GM21528 (cell line): ENCODE measurements around the gene NTSR2.

Source experiments
- ATAC-seq: cut with Tn5 transposase; IDR thresholded peaks from one replicate; pipeline ENCODE4 v1.9.1; 2021; ENCODE audit warnings: mild to moderate bottlenecking, moderate library complexity; ENCODE audit not compliant: unreplicated experiment, low FRiP score

NTSR2 gene, protein sequence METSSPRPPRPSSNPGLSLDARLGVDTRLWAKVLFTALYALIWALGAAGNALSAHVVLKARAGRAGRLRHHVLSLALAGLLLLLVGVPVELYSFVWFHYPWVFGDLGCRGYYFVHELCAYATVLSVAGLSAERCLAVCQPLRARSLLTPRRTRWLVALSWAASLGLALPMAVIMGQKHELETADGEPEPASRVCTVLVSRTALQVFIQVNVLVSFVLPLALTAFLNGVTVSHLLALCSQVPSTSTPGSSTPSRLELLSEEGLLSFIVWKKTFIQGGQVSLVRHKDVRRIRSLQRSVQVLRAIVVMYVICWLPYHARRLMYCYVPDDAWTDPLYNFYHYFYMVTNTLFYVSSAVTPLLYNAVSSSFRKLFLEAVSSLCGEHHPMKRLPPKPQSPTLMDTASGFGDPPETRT

DNA sequence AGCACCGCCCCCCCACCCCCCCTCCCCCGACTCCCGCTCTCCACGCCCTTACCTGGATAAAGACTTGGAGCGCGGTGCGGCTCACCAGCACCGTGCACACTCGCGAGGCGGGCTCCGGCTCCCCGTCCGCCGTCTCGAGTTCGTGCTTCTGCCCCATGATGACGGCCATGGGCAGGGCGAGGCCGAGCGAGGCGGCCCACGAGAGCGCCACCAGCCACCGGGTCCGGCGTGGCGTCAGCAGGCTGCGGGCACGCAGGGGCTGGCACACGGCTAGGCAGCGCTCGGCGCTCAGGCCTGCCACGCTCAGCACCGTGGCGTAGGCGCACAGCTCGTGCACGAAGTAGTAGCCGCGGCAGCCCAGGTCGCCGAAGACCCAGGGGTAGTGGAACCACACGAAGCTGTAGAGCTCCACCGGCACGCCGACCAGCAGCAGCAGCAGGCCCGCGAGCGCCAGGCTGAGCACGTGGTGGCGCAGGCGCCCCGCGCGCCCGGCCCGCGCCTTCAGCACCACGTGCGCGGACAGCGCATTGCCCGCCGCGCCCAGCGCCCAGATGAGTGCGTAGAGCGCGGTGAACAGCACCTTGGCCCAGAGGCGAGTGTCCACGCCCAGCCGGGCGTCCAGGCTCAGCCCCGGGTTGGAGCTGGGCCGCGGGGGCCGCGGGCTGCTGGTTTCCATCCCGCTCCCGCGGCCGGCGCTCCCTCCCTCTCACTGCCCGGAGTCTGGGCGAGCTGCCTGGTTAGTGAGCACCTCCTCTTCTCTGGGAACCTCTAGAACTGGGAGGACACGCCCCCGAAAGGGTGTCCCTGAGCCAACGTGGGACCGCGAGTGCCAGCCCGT lies at the start of gene NTSR2:
Gene NTSR2 (minus strand): TSS at position 742 of the 838 bp plus-strand sequence. CDS start 66 bp downstream, at position 676.
- no peak for ATAC-seq

DNA sequence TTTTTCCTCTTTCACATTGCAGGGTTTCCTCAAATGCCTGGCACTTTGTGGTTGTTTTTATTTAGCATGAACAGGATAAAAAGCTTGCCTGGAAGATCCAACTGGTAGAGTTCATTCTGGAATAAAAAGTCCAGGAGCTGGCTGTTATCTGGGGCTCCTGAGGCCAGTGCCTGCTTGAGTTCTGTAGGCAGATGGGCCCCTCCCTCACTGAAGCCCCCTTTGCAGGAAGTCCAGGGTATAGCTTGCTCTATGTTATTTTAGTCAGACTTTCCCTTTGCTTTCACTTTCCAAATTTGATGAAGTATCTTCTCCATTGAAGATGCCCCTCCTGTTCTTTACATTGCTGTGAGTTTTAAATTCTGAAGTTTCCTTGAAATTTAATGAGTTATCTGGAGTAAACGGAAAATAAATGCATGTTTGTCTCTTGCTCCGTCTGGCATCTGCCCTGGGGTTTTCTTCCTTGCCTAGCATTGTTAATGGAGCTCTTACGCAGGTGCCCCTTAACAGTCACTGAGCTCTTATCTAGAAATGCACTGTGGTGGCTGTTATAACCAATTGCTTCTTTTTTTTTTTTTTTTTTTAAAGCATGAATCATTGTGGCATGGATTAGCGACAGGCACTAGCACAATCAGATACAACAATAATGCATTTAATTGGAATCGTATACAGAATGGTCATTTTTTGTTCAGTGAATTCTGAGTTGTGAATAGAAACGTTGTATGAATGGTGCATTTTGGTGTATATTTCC lies 49.4 kb upstream of the NTSR2 start:
- no peak for ATAC-seq

DNA sequence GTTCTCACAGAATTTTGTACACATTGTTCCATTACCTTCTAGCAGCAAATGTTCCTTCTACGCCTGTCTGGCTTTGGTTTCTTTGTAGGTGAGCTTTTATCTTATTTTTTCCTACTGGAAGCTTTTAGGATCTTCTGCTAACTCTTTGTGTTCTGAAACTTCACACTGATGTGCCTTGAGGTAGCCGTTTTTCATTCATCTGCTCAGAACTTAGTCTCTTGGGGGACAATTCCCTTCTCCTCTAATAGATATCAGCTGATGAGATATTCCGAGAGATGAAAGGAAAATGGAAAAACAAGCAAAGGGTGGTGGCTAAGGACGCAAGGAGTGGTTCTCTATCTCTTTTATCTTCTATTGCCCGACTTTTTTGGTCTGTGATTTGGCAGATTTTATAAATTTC lies 48.6 kb upstream of the NTSR2 start:
- no peak for ATAC-seq

DNA sequence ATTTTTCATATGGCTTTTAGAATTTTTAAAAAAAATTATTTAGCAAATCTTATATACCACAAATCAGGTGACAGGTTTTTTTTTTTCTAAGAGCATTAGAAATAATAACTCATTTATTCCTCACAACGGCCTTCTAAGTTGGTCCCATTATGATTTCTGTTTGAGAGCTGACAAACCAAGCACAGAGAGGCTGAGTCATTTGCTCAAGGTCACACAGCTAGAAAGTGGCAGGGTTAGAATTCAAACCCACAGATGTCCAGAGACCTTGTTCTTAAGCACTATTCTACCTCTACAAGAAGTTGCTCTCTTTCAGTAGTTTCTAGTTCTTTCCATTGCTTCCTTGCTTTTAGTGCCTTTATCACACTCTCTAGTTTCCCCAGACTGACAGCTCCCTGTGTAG lies 47.6 kb upstream of the NTSR2 start:
- ATAC-seq = no peak

DNA sequence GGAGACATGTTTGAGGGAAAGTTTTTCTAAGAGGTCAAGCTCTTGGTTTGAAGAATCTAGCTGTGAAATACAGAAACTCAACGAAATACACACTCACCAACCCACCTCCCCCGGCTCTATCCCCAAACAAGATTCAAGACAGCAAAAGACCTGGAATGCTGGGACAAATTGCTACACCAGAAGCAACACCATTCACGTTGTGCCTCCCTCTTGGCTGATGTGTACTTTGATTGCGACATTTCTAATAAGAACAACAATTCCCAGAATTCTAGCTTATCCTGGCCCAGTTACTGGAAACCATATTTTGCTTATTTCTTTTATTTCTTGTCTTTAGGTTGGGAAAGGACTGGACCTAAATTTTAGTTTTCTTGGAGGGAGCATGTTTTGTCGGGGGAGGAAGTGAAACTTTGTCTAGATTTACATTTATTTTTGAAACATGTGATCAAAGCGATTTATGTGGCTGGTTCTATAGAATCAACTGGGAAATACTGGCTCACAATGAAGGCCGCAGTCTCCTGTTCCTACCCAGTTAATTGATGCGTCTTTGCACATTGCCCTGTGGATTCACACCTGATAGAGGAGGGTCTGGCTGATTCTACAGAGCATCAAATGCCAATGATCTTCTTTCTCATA lies 46.8 kb upstream of the NTSR2 start:
- ATAC-seq = no peak

DNA sequence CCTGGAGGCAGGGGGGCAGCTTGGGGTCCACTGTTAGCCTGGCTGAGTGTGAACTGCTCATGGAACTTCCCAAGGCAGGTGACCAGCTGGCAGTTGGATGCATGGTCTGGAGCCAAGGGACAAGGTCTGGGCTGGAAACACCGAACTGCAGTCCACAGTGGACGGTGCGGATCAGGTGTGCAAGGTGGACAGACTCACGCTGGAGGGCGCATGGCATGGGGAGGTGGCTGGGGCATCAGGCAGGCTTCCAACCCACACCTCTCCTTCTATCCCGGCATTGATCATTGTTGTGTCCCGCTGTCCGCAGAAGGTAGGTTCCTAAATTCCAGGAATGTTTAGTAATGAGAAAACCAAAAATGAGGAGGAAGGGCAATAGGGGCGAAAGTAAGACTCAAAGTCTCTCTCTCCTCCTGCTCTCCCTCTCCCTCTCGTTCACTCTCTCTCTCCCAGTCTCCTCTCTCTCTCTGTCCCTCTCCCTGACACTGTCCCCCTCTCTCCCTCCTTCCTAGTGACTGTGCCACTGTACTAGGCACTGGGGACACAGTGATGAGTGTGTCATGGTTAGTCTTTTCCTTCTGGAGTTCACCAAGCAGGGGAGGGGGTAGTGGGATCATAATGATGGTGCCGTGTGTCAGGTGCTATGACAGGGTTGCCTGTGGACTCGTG lies 46.1 kb upstream of the NTSR2 start:
- ATAC-seq = no peak

DNA sequence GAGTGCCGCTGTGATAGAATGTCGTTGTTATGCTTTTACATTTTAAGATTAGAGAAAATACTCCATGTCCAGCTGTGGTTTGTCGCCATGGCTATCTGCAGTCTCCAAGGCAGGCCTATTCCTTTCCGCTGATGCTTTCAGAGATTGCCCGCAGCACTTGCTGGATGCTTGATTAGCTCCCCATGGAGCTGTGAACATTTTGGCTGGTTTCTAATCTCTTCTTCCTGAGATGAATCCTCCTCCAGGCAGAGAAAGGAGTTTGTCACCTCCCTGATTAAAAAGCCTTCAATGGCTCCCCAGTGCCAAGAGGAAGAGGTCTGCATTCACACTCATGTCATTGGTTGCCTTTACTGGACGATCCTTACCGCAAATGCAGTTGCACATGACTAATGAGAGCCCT lies 43.8 kb upstream of the NTSR2 start:
- ATAC-seq = no peak

DNA sequence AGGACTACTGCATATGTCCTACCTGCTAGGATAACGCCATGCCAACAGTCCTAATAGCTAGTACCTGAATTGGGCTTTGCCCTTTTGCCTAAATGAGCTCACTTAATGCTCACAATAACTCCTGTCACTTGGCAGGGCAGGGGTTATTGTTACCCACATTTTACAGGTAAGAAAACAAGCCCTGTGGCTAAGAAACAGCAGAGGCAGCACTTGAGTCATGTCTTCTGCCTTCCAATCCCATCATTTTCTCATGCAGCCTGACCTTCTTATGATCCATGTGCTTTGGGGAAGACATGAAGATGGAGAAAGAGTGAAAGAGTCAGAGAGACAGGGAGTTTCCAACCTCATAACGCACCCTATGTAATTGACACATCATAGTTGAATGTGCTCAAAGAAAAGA lies 42.9 kb upstream of the NTSR2 start:
- ATAC-seq = no peak

DNA sequence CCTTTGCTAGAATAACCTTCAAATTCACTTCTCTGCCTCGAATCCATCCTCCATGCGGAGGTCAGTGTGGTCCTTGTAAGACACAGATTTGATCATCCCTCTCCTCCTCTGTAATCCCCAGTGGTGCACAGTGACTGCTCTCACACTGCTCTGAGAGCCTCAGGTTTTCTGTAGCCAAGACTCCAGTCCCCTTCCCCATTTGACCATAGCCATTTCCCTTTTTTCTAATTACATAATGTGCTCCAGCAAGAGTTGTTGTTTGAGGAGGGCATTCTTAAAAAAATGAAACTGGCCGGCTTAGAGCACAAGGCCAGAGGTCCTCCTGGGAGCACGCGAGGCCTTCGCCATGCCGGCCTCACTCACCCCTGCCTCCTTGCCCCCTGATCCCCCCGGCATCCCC lies 41.8 kb upstream of the NTSR2 start:
- ATAC-seq = no peak

DNA sequence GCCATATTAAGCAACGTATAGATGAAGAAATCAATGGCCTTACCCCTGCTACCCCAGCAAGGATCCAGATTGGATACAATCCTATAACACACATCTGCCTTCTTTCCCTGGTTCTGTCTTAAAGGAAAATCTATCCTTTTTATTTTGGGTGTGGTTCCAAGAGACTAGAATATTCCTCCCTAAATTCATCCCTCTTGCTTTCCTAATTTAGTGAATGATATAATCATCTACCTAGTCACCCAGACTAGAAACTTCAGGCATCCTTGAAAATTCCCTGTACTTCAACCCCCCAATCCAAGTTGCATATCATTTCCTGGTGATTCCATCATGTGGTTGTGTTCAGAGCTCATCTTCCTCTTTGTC lies 41.3 kb upstream of the NTSR2 start:
- no peak for ATAC-seq

DNA sequence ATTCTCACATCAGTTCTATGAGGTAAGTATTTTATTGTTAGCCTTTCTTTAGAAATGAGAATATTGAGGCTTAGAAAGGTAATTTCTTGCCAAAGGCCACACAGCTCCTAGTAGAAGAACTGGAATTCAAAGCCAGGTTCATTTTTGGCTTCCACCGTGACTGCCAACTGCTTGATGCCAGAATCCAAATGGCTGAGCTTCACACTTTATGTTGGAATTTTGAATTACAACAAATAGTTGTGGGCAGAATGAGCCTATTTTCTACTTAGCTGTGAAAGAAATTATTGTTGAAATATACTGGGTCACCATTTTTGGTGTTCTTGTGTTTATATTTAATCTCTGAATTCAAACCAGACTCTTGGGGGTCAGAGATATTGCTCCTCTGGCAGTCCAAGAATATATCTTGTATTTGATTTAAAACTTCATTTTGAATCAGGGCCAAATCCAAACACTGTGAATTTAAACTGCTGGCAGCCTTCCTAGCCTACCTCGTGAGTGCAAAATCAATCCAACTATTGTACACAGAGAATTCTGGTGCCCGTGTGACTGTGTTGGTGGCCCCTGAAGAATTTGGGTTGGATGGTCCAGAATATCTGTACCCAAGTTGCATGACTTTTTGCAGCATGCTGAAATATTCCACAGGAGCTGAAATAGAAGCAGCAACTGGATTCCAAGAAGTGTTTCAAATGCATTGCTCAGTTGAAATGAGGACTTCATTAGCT lies 40.8 kb upstream of the NTSR2 start:
- ATAC-seq = no peak

DNA sequence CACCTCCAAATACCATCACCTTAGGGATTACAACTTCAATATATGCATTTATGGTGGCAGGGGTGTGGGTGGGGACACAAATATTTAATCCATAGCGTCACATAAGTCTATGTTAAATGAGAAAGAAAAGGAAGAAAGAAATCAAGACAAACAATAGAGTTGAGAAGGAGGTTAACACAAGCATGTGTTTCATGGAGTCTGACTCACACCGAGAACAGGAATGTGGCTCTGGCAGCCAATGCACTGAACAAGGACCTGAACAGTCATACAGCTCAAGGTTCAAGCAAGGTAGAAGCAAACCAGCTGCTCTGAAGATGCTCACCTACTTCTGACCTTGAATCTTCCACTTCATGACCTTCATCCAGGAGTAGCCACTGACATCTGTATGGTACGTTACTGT lies 40.2 kb upstream of the NTSR2 start:
- ATAC-seq = no peak

DNA sequence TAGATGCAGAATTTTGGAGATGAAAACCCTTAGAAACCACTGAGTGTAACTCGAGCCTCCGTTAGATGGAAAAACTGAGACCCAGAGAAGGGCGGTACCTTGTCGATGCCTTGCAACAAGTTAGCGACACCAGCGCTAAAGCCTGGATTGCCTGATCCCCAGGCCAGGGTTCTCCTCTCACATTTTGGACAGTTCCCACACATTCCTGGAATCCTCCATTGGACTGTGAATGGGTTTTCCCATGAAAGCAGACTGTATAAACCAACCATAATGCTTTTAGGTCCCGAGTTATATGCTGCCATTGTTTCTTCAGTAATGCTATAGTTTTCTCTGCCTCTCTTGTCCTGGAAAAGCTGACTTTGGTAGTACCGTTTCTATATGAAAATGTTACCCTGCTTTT lies 39.3 kb upstream of the NTSR2 start:
- ATAC-seq = no peak

DNA sequence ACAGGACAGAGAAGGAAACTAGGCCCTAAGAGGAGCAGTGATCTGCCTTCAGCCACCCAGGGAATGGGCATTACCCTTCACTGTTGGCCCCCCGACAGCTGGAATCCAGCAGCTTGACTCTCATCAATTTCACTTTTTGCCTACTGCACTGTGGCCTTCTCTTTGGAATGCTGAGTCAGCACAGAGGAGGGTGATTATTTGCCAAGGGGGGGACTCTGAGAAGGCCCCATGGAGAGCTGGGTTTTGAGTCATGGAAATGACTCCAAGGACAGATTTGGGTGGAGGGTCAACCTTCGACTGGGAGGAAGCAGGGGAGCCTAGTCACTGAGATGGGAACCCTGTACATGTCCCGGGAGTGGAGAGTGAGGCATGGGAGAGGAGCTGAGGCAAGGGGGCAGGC lies 38.1 kb upstream of the NTSR2 start:
- ATAC-seq = no peak

DNA sequence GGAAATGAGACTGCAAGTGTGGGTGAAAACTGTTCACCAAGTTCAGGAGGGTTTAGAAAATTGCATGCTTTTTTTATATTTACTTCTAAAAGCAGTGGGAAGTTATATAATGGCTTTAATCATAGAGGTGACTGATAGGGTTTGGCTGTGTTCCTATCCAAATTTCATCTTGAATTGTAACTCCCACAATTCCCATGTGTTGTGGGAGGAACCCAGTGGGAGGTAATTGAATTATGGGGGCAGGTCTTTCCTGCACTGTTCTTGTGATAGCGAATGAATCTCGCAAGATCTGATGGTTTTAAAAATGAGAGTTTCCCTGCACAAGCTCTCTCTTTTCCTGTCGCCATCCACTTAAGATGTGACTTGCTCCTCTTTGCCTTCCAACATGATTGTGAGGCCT lies 35.7 kb upstream of the NTSR2 start:
- no peak for ATAC-seq

DNA sequence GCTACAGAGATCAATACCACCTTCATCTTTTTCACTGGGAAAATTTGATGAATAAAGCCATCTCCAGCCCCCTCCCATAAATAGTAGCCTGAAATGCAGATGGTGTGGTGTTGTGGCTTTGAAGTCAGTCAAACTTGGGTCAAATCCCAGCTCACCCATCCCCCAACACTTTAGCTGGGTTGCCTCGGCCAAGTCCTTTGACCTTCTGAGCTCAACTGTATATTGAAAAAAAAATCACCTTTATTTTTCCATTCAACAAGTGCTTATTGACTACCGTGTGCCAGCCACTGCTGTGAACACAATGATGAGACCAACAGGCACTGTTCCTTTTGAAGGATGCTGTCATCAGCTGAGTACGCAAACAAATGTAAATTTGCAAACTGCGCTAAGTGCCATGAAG lies 35.1 kb upstream of the NTSR2 start:
- ATAC-seq = no peak

DNA sequence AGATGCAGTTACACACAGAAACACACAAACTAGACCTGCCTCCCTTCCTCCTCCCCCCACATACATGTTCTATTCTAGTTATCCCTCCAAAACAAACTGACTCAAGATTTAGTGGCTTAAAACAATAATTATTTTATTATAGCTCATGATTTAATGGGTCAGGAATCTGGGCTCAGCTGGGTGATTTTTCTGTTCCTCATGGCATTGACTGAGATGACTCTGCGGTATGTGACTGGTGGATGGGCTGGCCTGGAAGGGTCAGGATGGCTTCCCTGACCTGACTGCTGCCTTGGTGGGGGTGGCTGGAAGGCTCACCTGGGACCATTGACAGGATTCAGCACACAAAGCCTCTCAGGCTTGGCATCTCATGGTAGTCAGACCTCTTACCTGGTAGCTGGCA lies 33.7 kb upstream of the NTSR2 start:
- no peak for ATAC-seq

DNA sequence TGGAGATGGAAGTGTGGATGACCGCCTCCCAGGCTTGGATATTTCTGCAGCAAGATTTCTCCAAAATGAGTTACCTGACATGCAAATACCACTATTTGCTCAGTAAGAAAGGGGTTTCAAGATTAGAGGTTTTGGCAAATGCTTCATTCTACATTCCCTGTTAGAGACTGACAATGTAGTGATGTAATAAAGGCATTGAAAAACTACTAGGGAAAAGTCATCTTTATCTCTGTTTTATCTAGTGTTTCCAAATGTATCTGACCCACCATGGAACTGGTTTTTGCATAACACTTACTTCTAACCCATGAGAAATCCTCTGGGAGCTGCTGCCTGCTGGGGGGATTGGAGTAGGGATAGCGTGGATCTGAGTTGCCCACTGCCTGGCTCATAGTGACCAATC lies 33.0 kb upstream of the NTSR2 start:
- no peak for ATAC-seq

DNA sequence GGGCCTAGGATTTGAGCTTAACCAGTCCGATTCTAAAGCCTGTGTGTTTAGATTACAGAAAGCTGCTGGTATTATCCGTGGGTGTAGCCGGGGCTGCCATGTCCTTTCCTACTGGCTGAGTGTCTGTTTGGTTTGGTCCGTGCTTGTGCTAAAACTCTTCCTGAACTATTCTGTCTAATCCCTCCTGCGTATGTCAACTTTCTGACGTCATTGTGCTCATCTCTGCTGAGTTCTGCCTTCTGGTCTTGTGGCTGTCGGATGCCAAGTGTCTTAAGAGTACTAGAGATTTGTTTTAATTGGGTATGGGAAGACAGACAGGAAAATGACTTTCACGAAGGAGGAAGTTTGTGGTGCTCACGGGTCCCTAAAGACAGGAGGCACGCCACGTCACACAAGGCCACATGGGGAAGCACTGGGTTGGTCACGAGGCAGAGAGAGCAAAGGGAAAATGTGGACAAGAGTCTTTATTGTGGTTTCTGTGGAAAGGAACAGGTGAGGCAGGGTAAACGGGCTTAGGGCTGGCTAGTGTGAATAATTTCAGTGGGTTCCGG lies 31.8 kb upstream of the NTSR2 start:
- ATAC-seq = no peak
